Endometrial microvascular endothelial cells (primary cell): Measurements from ENCODE around the gene METTL25B. TPM values are rescaled to one million over a fixed set of nuclear protein-coding genes. Genes with fewer than 3 reads are reported as not detected.

Experiments
- in situ Hi-C: cut with HindIII; loops from 2 replicates; pipeline ENCODE4 v1.10.0; 2017; ENCODE audit warnings: low sequenced_read_pairs, low pct_unique_long_range_greater_than_20kb; ENCODE audit errors: inconsistent ontology term
- total RNA-seq: library from RNA; depleted of rRNA; stranded (reverse); fragments of >200 nt; gene quantifications from one replicate; pipeline ENCODE4 v1.2.3, GENCODE V29; 2015; ENCODE audit errors: inconsistent ontology term

METTL25B gene
- total RNA-seq, 1 donor from 2014 or later: 3.1 TPM

DNA sequence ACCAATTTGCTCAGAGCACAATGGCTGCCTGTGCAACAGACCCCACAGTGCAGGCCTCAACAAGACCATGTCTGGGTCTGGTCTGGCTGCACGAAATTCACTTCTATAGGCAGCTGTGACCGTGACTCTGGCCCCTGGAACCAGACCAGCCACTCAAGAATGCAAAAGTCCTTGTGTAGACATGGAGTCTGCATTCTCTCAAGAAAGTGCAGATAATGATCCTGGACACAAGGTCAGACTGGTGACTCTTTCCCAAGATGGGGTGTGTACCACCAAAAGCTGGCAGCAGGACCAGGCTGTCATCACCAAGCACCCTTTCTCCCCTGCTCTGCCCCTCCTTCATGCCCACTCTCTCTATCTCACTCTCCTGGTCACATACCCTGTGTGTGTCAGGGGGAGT lies 7.1 kb upstream of the METTL25B start:
- in situ Hi-C loops: no loop called here

DNA sequence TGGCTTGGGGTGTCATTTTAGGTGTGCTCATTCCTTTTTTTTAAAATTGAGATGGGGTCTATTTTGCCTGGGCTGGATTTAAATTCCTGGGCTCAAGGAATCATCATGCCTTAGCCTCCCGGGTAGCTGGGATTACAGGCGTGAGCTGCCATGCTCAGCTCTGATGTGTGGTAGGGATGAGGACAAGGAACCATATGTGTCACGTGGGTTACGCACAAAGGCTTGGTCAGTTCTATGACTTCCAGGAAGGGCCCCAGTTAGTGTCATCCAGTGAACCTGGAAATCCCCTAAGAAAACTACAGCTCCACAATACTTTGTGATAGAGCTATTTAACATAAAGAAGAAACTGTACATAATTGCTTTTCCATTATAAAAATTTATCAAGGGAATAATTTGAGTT lies 6.7 kb upstream of the METTL25B start:
- in situ Hi-C loops: no loop called here

- in situ Hi-C loops: no loop called here
These were observed 2.5 kb upstream of the METTL25B start for GRCh38 chr1:156725683-156726280.

DNA sequence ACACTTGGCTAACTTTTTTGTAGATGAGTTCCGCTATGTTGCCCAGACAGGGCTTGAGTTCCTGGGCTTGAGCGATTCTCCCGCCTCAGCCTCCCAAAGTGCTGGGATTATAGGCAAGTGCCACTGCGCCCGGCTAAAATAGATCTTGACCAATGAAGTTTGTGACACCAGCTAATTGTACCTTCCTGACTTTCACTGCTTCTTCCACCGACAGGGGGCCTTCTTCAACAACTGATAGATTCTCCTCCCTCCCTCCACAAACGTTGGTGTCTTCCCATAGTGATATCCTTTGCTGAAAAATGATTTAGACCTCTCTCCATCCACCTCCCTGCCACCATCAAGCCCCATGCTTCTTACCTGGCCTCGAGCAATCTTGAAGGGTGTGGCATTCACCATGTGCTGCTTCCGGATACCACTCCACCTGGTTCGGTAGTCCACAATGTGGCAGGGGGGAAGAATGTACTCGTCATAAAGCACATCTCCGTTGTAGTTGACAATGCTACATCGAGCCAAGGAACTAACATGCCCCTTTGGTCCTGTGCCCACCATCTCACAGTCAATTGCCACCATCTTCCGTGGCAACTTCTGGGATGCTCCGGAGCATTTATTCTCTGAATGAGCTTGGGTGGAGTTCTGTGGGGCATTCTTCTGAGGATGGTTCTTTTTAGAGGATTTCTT lies 1.6 kb upstream of the METTL25B start:
- in situ Hi-C loops: no loop called here

DNA sequence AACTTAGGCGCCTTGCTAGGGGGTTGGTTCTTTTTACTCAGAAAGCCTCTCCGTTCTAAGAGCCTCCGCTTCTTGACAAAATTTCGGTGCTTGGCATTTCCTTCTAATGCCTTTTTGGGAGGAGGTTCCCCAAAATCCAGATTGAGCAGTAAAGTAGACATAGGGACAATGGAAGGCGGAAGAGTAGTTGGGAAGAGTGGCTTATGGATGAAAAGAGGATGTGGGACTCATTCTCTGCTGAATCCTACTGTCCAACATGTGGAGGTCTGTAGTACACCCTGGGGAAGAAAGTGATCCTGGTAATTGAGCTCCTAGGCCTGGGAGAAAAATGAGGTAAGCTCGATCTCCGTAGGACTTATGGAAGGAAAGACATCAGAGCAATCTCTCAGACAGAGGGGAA lies 777 bp upstream of the METTL25B start:
- in situ Hi-C loops: no loop called here

GRCh38 chr1:156728599-156729462 lies 562 bp downstream of the METTL25B start, which contains the start of gene ISG20L2:
ISG20L2 (minus strand) TSS chr1:156728766; CDS start chr1:156727652, 1,114 bp downstream.
- in situ Hi-C loops: no loop called here

- in situ Hi-C loops: no loop called here
These were observed 5.8 kb downstream of the METTL25B start for GRCh38 chr1:156733989-156734584.

DNA sequence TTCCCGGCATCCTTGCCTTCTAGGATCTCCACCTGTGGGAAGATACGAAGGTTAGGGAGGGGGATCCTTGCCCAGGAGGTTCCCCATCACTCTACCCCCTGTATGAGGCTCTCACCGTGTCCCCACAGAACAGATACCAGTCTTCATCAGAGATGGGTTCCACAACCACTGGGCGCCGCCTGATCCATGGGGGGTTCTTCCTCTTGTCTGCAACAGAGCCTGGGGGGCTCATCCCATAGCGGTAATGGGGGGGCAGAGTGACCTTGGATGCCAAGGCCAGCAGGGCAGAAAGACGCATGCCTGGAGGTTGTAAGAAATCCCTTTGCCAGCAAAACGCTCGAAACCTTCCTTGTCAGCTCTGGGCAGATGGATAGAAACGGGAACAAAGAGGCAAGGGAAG lies 10.1 kb downstream of the METTL25B start:
- in situ Hi-C loops: no loop called here

GRCh38 chr1:156738916-156739315 lies 10.6 kb downstream of the METTL25B start:
- in situ Hi-C loops: no loop called here

DNA sequence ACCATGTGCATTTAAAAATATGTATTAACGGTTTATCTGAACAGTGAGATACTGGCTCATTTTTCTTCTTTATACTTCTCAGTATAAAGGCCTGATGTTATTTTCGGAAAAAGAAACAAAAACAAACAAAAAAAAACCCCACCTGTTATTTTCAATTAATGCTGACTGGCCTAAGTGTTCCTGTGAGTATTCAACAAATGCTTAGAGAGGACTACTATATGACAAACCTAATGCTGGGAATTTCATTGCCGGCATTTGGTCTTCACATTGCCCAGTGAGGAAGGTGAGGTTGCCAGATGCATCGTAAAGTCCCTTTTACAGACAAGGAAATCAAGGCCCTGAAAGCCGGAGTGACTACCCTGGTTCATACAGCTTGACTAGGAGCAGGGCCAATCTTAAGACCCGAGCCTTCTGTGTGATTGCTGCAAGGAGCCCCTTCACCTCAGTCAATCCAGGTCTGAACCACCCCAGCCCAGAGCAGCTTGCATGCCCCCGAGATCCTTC lies 12.0 kb downstream of the METTL25B start:
- in situ Hi-C loops: no loop called here

DNA sequence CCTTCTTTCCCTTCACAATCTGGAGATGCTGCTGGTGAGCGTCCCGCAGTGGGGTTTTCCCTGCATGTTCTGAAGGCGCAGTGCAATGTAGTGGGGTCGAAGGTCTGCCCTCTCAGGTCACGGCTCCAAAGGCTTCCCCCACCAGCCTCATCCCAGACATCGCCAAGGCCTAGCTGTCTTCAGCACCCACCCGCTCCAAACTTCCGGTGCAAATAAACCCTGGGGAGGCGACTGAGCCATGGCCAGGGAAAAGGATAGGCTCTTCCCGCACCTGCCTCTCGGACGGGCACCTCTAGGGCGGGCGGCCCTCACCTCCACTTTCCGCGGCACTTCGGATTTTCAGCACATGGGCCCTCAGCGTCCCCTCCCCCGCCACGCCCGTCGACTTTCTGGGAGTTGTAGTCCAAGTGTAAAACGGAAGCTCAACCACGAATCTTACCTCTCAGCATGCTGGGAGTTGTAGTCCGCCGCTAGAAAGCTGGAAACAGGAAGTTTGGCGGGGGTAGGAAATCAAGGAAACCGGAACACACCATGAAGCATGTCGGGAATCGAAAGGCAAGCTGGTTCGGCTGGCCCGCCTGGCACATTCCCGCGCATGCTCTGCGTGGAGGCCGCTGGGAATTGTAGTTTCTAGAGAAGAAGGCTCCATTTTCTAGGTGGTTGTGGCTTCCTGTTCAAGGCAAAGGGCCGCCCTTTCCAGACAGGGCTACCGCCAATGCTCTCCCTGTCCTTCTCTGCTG lies 12.6 kb downstream of the METTL25B start, which contains the start of gene MRPL24:
TSS of gene MRPL24 (minus strand) at position 348 of the 740 bp plus-strand sequence. CDS start 2,384 bp downstream, outside the sequence.
- in situ Hi-C loops: no loop called here

DNA sequence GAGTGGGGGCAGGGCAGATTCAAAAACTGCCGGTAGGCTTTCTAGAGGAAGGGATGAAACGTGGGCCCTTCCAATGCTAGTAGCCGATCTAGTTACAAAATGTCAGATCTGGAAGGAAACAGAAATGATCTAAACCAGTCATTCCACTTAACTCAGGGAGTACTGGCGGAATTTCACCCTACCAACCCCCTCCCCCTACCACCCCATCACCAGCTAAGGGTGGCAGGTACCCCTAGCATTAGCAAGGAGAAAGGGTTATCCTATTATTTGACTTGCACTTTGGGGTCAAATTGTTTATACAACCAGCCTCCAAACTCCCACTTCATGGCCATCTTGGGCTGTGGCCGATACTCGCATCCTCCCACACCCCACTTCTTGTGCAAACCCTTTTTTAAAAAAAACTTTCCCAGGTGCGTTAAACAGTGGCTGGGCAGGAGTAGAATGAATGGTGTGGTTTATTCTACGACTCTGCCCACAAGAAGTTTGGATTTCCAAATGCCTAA lies 13.3 kb downstream of the METTL25B start:
- in situ Hi-C loops: no loop called here

DNA sequence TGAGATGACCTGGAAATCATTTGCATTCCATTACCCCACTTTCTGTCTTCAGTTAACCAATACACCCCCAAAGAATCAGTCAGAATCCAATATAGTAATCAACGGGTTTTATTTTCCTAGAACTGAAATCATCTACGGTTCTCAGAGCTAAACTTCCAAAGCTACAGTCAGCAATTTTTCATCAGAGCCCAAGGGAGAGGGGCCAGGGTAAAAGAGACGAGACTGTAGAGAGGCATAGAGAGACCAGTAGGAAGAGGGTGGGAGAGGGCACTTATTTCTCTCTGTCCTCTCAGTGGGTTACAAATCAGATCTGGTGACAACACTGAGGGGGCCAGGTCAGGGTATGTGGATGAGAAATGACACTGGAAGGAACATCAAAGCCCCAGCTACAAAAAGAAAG lies 13.7 kb downstream of the METTL25B start:
- in situ Hi-C loops: no loop called here

GRCh38 chr1:156742801-156743200 lies 14.5 kb downstream of the METTL25B start:
- in situ Hi-C loops: no loop called here

GRCh38 chr1:156743367-156744302 lies 15.4 kb downstream of the METTL25B start:
- in situ Hi-C loops: no loop called here

DNA sequence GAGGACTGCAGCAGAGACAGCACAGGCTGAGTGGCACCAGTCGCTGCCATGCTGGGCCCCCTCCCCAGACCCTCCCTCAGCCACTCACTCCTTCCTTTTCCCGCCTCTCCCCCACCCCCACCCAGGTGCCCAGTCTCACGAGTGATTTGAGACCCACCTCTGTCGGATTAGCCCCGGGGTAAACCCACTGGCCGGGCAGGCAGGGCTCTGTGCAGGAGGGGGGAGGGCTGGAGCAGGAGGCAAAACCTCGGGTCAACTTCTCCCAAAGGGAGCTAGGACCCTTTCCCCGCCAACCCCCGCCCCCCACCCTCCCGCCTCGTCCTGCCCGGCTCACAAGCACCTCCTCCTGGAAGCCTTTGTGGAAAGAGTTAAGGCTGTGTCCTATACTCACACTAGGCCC lies 16.1 kb downstream of the METTL25B start:
- in situ Hi-C loops: no loop called here

DNA sequence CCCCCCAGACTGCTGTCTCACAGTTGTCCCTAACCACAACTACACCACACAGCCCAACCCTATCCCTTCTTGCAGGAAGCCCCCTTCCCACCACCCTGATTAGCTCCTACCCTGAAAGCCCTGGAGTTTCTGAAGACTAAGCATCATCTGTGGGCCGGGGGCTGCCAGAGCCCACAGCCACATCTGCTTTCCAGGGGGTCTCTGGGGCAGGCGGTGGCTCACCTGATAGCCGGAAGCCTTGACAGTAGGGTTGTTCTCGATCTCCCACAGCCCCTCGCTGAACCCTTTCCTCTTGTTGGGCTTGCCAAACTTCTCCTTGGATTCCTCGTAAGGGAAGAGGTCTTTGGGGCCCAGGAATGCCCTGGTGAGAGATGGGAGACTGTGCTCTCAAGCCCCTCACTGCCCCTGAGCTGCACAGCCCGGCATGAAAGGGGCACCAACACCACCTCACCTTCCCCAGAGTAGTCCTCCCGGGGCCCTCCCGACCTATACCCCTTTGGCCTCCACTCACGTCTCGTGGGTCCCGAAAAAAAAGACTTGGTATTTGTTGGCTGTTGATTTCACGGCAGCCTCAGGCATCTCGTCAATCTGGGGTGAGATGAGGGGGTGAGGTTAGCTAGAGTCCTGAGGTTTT lies 16.6 kb downstream of the METTL25B start:
- in situ Hi-C loops: no loop called here
